Spleen (tissue), 7 donors: ENCODE data around the gene PARD3.

ENCODE experiments used
- CTCF ChIP-seq, 11 experiments: fragments of 200-600 bp in 7 of 11; fragments of 450-650 bp in 4 of 11; sonication (generic) in 4 of 11; IDR thresholded peaks in 8 of 11; conservative IDR thresholded peaks in 3 of 11; 1 replicate in 7 of 11; 2 replicates in 4 of 11; pipeline versions ENCODE4 v1.4.0 to v1.8.0; 2016 to 2021; ENCODE audit warnings: antibody characterized with exemption in 11 of 11, inconsistent platforms in 4 of 11, mild to moderate bottlenecking in 1 of 11
- POLR2A ChIP-seq, 3 donors: fragments of 450-650 bp; IDR thresholded peaks; one replicate each; pipeline ENCODE4 v1.5.1; 2017; ENCODE audit warnings: antibody characterized with exemption in 3 of 3, mild to moderate bottlenecking in 1 of 3
- POLR2AphosphoS5 ChIP-seq, 3 donors: sonication (generic); formaldehyde crosslinking; IDR thresholded peaks; one replicate each; pipeline ENCODE4 v1.5.1; 2017; ENCODE audit warnings: antibody characterized with exemption in 3 of 3
- donor health status: DM: no; HTN: no; CAD: no; lungs with moderate emphysema.
- donor health status: DM: no; HTN: no; CAD: no.
- donor health status: DM: no; HTN: no; CAD: no.

GRCh38 chr10:34539533-34540315 is 275.4 kb downstream of the PARD3 start:
- TF ChIP-seq POLR2A (IDR thresholded peaks at IDR 0.05) (no peak), POLR2AphosphoS5 (IDR thresholded peaks at IDR 0.05) (peak in 1 of 3 donors; percentile 33), CTCF (IDR thresholded peaks at IDR 0.05 in 8 of 11, conservative IDR thresholded peaks at IDR 0.05 in 3 of 11) (no peak)
